Endothelial cell of umbilical vein (primary cell): Measurements from ENCODE around the gene CTNNA2. TPM values are rescaled to one million over a fixed set of nuclear protein-coding genes. Genes with fewer than 3 reads are reported as not detected.

Experiments used
- BruUV-seq: library from RNA; stranded (reverse); fragments of 400-500 nt; replicated peaks from 2 replicates; lab custom pipeline; 2021; lab: Mats Ljungman, UMichigan
- CTCF ChIA-PET: fragments of 300-600, 350-600 bp; sonication (Branson Sonifier 250); formaldehyde crosslinking; loops from one replicate; lab custom pipeline; 2021; ENCODE audit warnings: antibody characterized with exemption, inconsistent platforms; lab: Charles Lee
- POLR2A ChIA-PET: fragments of 300-600, 350-600 bp; sonication (Branson Sonifier 250); formaldehyde crosslinking; loops from one replicate; lab custom pipeline; 2021; ENCODE audit warnings: antibody characterized with exemption, inconsistent platforms; lab: Charles Lee
- DNase-seq: peaks from one replicate; pipeline ENCODE4 v3.0.0-alpha.2; 2011; ENCODE audit warnings: low read depth, low spot score
- FAIRE-seq: peaks from 2 replicates; lab custom pipeline; 2011; peaks lifted over from hg19 to GRCh38; lab: Jason Lieb, UNC
- H2AFZ ChIP-seq: 2 replicates; pipeline ENCODE4 v1.6.0; 2012; ENCODE audit warnings: low read depth, low read length, control low read depth, inconsistent platforms
- H3K27ac ChIP-seq: 2 replicates; pipeline ENCODE4 v1.5.1; 2011; ENCODE audit warnings: low read depth, mild to moderate bottlenecking, control low read depth, low read length, moderate library complexity; ENCODE audit not compliant: insufficient read depth
- H3K27me3 ChIP-seq, 2 experiments: 2 replicates each; pipeline versions ENCODE4 v1.6.0 to v1.6.1; 2011; ENCODE audit warnings: low read length in 2 of 2, mixed read lengths in 1 of 2; ENCODE audit not compliant: control insufficient read depth in 2 of 2, insufficient read depth in 2 of 2
- H3K36me3 ChIP-seq, 2 experiments: 2 replicates in 1 of 2; 3 replicates in 1 of 2; pipeline ENCODE4 v1.5.1; 2011; ENCODE audit warnings: low read length in 2 of 2, mild to moderate bottlenecking in 1 of 2, moderate library complexity in 1 of 2; ENCODE audit not compliant: control insufficient read depth in 2 of 2, insufficient read depth in 2 of 2; ENCODE audit errors: extremely low read depth in 1 of 2
- H3K4me1 ChIP-seq: 3 replicates; pipeline ENCODE4 v1.5.1; 2011; ENCODE audit warnings: mild to moderate bottlenecking, low read length; ENCODE audit not compliant: control insufficient read depth, insufficient read depth; ENCODE audit errors: extremely low read depth
- H3K4me2 ChIP-seq: 2 replicates; pipeline ENCODE4 v1.6.1; 2011; ENCODE audit warnings: low read length, control low read depth, mixed read lengths; ENCODE audit not compliant: insufficient read depth
- H3K4me3 ChIP-seq, 3 experiments: fragments of 200-600 bp in 1 of 3; sonication (generic), shearing (Covaris generic) in 1 of 3; replicated peaks in 1 of 3; 2 replicates each; pipeline ENCODE4 v1.5.1; 2011 to 2016; ENCODE audit warnings: control low read depth in 3 of 3, low read length in 3 of 3, mild to moderate bottlenecking in 2 of 3, inconsistent platforms in 1 of 3, low read depth in 1 of 3, moderate library complexity in 1 of 3; ENCODE audit not compliant: insufficient read depth in 1 of 3
- H3K79me2 ChIP-seq: 2 replicates; pipeline ENCODE4 v1.6.0; 2012; ENCODE audit warnings: low read length, inconsistent platforms; ENCODE audit not compliant: control insufficient read depth, insufficient read depth
- H3K9ac ChIP-seq: replicated peaks from 2 replicates; pipeline ENCODE3; 2011; ENCODE audit warnings: low read length, control low read depth; ENCODE audit not compliant: insufficient read depth; ENCODE audit errors: extremely low read depth
- H3K9me1 ChIP-seq: replicated peaks from 3 replicates; pipeline ENCODE4 v1.6.0; 2011; ENCODE audit warnings: mild to moderate bottlenecking, low read length; ENCODE audit not compliant: control insufficient read depth, insufficient read depth; ENCODE audit errors: extremely low read depth
- H3K9me3 ChIP-seq: replicated peaks from 2 replicates; pipeline ENCODE4 v1.5.1; 2012; ENCODE audit warnings: low read length, inconsistent platforms; ENCODE audit not compliant: control insufficient read depth, insufficient read depth
- H4K20me1 ChIP-seq: replicated peaks from 2 replicates; pipeline ENCODE3; 2011; ENCODE audit warnings: mild to moderate bottlenecking, low read length; ENCODE audit not compliant: control insufficient read depth, insufficient read depth; ENCODE audit errors: extremely low read depth
- EZH2 ChIP-seq: IDR thresholded peaks from 2 replicates; pipeline ENCODE4 v1.6.1; 2012; ENCODE audit warnings: borderline replicate concordance, low read depth, mild to moderate bottlenecking, moderate library complexity, low read length, inconsistent platforms; ENCODE audit not compliant: severe bottlenecking
- FOS ChIP-seq: IDR thresholded peaks from 2 replicates; pipeline ENCODE4 v1.6.1; 2011; ENCODE audit warnings: mild to moderate bottlenecking, low read length, moderate library complexity, borderline replicate concordance; ENCODE audit not compliant: insufficient read depth
- GATA2 ChIP-seq: IDR thresholded peaks from 2 replicates; pipeline ENCODE4 v1.7.0; 2011; ENCODE audit warnings: low read depth, mild to moderate bottlenecking, moderate library complexity, mixed read lengths, low read length; ENCODE audit not compliant: insufficient read length, insufficient read depth
- JUN ChIP-seq: IDR thresholded peaks from 2 replicates; pipeline ENCODE4 v1.6.1; 2011; ENCODE audit warnings: borderline replicate concordance, low read depth; ENCODE audit not compliant: insufficient read length, insufficient read depth
- MYC ChIP-seq: IDR thresholded peaks from one replicate; pipeline ENCODE4 v1.6.1; 2011; ENCODE audit warnings: mild to moderate bottlenecking, low read depth, low read length
- POLR2A ChIP-seq: IDR thresholded peaks from 2 replicates; pipeline ENCODE4 v1.6.1; 2012; ENCODE audit warnings: low read depth, mild to moderate bottlenecking, control low read depth, low read length
- POLR2AphosphoS5 ChIP-seq: IDR thresholded peaks from 2 replicates; pipeline ENCODE4 v1.6.1; 2012; ENCODE audit warnings: low read depth, mild to moderate bottlenecking, control low read depth, low read length, moderate library complexity; ENCODE audit not compliant: insufficient read depth
- dilution Hi-C: fragments of 300-500 bp; cut with MboI; formaldehyde crosslinking; loops from one replicate; pipeline ENCODE4 v1.15.0; 2019; ENCODE audit warnings: low sequenced_read_pairs; ENCODE audit not compliant: extremely low pct_ligation_motif_present
- intact Hi-C: fragments of 100-400 bp; cut with micrococcal nuclease; formaldehyde crosslinking; loops from one replicate; pipeline ENCODE4 v1.10.0; 2022
- polyA plus RNA-seq, 4 experiments: library from polyadenylated mRNA; depleted of rRNA in 3 of 4; stranded (reverse) in 3 of 4; unstranded in 1 of 4; fragments of >200 nt; gene quantifications; 2 replicates each; pipeline versions ENCODE4 v1.2.1 to v1.2.3, GENCODE V29; 2011 to 2012; ENCODE audit warnings: missing spikeins in 1 of 4
- total RNA-seq: library from RNA; stranded (reverse); gene quantifications from 2 replicates; pipeline ENCODE4 v1.2.3, GENCODE V29; 2021
- TF ChIP-seq, protein P1 (sequence below): IDR thresholded peaks from 2 replicates; pipeline ENCODE4 v1.6.1; 2011; ENCODE audit not compliant: insufficient read depth, insufficient read length
- TF ChIP-seq, protein P2 (sequence below), 2 donors: IDR thresholded peaks; 1 replicate in 1 of 2; 2 replicates in 1 of 2; pipeline ENCODE4 v1.5.1; 2011; ENCODE audit warnings: low read length in 2 of 2, mild to moderate bottlenecking in 2 of 2, moderate library complexity in 2 of 2, control low read depth in 1 of 2, inconsistent platforms in 1 of 2, low read depth in 1 of 2; ENCODE audit not compliant: insufficient read depth in 1 of 2; ENCODE audit errors: extremely low read depth in 1 of 2

Gene CTNNA2
- total and polyA plus RNA-seq, 2 donors (not counting 3 experiments of a cell fraction or from before 2014, with no cell fraction given), result not detected

DNA sequence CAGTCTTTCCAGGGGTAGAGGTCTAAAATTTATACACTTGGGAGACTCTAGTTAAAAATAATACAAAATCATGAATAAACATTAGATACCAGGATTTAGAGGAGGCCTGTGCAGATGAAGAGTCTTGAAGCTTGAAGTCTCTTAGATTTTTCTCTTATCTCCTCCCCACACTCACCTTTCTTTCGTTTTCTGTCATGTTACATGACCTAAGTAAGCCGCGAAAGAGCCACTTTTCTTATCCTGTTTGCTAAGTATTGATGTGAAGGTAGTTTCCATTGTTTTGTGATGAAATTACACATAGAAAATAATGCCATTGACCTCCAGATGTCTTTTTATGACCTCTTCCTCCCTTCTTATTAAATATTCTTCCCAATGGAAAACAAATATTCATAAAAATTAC lies 423.9 kb downstream of the CTNNA2 start:
- ChIA-PET CTCF (no interaction called here), POLR2A (no interaction called here)
- H2AFZ ChIP-seq, result no peak overlapping the region
- no peaks in the 10 kb centered on the region for H3K9me3 ChIP-seq
- H3K9me1 ChIP-seq, result no peaks in the 10 kb centered on the region
- H3K36me3 ChIP-seq, result no peaks in the 10 kb centered on the region
- H3K4me1 ChIP-seq, result no peaks in the 10 kb centered on the region
- no peak overlapping the region for H3K9ac ChIP-seq
- FAIRE-seq (no peak), DNase-seq (no peak)
- dilution Hi-C loops, result no loop called here
- no peak overlapping the region for H3K4me2 ChIP-seq
- no TSS peak for BruUV-seq
- H4K20me1 ChIP-seq, result no peaks in the 10 kb centered on the region
- TF ChIP-seq, protein P1, sequence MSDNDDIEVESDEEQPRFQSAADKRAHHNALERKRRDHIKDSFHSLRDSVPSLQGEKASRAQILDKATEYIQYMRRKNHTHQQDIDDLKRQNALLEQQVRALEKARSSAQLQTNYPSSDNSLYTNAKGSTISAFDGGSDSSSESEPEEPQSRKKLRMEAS, result no peak
- TF ChIP-seq EZH2 (no peak), GATA2 (no peak), POLR2AphosphoS5 (no peak), POLR2A (no peak), FOS (no peak), JUN (no peak), MYC (no peak)
- TF ChIP-seq, protein P2, sequence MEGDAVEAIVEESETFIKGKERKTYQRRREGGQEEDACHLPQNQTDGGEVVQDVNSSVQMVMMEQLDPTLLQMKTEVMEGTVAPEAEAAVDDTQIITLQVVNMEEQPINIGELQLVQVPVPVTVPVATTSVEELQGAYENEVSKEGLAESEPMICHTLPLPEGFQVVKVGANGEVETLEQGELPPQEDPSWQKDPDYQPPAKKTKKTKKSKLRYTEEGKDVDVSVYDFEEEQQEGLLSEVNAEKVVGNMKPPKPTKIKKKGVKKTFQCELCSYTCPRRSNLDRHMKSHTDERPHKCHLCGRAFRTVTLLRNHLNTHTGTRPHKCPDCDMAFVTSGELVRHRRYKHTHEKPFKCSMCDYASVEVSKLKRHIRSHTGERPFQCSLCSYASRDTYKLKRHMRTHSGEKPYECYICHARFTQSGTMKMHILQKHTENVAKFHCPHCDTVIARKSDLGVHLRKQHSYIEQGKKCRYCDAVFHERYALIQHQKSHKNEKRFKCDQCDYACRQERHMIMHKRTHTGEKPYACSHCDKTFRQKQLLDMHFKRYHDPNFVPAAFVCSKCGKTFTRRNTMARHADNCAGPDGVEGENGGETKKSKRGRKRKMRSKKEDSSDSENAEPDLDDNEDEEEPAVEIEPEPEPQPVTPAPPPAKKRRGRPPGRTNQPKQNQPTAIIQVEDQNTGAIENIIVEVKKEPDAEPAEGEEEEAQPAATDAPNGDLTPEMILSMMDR (IDR thresholded peaks at IDR 0.05; ENCODE audit: extremely low read depth in 1 of 2, insufficient read depth in 1 of 2, low read depth in 1 of 2, low read length in 2 of 2), result no peak
- no peaks in the 10 kb centered on the region for H3K27me3 ChIP-seq
- no peak overlapping the region for H3K4me3 ChIP-seq
- H3K79me2 ChIP-seq, result no peaks in the 10 kb centered on the region
- intact Hi-C loops, result loop anchor here (5.0 kb wide), 1 partner anchor 561 kb away; no protein-coding TSS in a partner anchor
- H3K27ac ChIP-seq, result no peak overlapping the region
